ENCODE data around the gene CHMP4A.
"Not testable (repeated sequence)": the region's sequence is repeated elsewhere in the genome, so short reads cannot be mapped to it uniquely, and the experiment has no call there.

Gene CHMP4A

DNA sequence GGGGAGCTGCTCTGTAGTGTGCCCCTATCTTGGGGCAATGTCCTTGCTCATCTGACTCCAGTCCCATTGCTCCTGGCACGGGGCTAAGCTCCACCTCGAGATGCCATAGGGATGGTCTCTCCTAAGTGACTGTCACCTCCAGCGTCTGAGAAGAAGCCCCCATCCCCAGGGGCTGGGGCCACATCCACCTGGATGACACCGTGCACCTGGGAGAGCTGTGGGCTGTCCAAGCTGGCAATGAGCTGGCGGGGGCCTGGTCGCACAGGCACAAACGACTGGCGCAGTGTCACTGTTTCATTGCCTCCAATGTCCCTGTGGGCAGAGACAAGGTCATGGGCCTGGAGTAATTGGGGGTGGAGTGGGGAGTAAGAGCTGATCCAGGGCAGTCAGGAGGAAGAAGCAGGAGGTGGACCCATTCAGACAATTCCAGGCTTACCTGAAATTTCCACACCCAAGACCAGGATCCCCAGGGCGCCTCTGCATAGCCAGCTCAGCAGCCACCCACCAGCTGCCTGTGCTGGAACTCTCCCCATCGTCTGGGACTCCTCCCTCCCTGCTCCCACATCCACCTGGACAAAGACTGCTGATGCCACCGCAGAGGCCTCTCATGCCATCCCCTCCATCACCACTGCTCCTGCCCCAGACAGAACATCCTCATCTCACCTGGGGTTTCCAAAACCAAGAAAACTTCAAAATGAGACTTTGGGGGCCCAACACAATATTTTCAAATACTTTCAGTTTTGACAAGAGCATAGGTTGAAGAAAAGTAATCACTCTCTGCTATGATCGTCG lies 36.1 kb upstream of the CHMP4A start:
- in situ Hi-C loops (cut with HindIII; ENCODE audit: low sequenced_read_pairs), result no loop called here

DNA sequence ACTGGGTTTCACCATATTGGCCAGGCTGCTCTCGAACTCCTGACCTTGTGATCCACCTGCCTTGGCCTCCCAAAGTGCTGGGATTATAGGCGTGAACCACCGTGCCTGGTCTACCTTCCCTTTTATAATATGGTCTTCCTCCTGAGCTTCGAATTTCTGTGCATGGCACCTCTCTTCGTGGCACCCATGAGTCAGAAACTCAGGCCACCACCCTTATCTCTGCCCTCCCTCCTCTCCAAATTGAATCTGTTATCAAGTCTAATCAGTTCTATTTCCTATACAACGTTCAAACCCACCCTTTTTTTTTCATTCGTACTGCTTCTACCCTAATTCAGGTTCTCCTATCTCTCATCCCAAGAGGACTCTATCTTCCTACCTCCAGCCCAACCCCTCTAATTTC lies 34.1 kb upstream of the CHMP4A start:
- in situ Hi-C loops (cut with HindIII; ENCODE audit: low sequenced_read_pairs), result no loop called here

DNA sequence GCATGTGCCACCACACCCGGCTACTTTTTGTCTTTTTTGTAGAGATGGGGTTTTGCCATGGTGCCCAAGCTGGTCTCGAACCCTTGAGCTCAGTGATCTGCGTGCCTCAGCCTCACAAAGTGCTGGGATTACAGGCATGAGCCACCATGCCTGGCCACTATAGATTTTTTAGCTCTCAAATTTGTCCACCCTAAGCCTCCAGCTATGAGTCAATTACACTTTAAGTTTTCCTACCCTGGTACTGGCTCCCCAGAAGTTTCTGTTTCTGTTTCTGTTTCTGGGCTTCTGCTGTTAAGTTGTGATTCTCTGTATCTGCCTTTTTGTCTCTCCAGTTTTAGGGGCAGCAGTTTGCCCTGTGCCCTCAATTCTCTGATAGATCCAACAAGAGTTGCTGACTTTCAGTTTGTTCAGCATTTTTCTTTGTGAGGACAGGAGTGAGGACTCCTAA lies 33.5 kb upstream of the CHMP4A start:
- in situ Hi-C loops (cut with HindIII; ENCODE audit: low sequenced_read_pairs), result no loop called here

DNA sequence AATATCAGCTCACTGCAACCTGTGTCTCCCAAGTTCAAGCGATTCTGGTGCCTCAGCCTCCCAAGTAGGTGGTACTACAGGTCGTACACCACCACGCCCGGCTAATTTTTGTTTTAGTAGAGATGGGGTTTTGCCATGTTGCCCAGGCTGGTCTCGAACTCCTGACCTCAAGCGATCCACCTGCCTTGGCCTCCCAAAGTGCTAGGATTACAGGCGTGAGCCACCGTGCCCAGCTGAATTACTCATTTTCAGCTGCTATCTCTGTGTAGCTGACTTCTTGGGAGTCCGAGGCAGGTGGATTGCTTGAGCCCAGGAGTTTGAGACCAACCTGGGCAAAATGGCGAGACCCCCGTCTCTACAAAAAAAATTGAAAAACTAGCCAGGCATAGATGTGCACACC lies 32.1 kb upstream of the CHMP4A start:
- in situ Hi-C loops (cut with HindIII; ENCODE audit: low sequenced_read_pairs), result not testable (repeated sequence)

DNA sequence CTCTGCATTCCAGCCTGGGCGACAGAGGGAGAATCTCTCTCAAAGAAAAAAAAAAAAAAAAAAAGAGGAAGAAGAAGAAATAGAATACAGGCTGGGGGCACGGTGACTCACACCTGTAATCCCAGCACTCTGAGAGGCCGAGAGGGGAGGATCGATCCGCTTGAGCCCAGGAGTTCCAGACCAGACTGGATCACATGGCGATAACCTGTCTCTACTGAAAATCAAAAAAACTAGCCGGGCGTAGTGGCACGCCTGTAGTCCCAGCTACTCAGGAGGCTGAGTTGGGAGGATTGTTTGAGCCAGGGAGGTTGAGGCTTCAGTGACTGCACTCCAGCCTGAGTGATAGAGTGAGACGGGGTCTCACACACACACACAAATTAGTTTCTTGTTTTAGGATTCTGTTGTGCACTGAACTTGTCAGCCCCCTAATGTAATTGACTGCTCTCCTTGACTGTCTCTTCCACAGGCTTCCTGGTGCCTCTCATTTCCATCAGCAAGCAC lies 30.1 kb upstream of the CHMP4A start:
- in situ Hi-C loops (cut with HindIII; ENCODE audit: low sequenced_read_pairs), result no loop called here

DNA sequence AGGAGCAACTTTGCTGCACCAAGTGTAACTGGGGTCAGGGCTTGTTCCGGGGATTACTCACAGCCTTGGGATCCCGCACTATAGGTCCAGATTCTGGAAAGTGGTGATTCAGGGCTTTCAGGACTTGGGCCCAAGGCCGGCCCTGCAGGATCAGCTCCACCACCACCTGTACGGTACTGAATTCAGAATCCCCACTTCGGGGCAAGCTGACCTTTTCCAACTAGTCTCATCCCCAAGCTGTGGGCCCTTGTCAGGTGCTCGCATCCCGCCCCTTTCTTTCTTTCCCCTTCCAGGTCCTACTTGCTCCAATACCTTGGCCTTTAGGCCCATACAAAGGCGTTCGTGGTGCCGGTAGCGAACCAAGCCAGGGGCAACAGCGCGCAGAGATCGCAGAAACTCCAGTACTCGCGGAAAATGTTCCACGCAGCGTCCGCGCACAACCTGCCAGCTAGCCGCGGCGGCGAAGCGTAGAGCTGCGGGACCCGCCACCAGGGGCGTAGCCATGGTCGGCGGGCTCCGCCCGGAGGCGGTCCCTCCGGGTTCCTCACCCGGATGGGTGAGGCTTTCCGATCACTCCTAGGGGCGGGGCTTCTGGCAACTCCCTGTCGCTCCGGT lies 28.6 kb upstream of the CHMP4A start:
- in situ Hi-C loops (cut with HindIII; ENCODE audit: low sequenced_read_pairs), result no loop called here

DNA sequence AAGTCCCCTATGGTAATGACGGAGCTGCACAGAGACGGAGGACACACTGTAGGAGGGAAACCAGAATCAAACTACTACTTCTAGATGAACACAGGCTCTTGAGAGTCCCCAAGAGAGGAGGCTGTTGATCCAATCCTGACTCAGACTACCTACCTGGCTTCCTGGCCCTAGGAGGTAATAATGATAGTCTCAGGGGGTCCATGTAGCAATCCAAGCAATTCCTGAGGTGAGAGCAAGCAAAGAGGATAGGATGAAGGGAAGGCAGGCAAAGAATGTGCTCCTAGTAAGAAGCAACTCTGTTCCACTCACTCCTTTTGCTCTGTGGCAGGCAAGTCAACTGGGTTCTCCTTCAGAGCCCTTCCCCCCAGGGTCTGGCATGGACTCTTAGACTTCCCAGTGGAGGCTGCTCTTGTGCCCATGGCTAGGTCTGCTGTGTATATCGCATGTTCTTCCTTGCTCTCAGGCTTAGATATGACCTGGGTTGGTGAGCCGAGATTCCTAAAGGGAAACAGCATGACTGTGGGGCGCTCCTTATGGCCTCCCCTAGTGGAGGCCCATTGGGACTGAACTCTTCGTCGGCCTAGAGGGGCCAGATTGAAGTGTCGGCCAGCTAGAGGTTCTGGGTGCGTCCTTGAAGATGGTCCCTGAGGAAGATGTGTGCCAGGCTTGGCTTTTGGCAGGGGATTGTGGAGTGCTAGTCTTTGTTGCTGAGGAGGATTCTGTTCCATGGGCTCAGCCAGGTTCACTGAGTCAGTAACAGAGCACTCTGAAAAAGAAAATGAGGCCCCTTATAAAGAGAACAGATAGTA lies 27.0 kb upstream of the CHMP4A start:
- in situ Hi-C loops (cut with HindIII; ENCODE audit: low sequenced_read_pairs), result no loop called here

DNA sequence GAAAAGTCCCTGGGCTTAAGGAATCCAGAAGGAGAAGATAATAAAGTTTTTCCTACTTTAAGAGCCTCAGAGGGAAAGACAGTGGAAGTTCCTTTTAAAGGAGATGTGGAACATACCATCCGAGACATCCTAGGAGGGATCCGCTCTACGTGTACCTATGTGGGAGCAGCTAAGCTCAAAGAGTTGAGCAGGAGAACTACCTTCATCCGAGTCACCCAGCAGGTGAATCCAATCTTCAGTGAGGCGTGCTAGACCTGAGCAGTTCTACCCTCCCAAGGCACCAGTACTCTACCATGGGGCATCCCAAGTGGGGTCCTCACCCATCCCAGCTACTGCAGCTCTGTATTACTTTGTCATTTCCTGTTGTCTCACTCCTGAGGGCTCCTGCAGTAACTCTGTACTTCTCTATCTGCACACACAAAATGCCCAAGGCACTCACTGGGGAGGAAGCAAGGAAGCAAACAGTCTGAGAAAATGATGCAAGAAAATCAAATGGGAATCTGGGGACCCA lies 25.3 kb upstream of the CHMP4A start:
- in situ Hi-C loops (cut with HindIII; ENCODE audit: low sequenced_read_pairs), result no loop called here

DNA sequence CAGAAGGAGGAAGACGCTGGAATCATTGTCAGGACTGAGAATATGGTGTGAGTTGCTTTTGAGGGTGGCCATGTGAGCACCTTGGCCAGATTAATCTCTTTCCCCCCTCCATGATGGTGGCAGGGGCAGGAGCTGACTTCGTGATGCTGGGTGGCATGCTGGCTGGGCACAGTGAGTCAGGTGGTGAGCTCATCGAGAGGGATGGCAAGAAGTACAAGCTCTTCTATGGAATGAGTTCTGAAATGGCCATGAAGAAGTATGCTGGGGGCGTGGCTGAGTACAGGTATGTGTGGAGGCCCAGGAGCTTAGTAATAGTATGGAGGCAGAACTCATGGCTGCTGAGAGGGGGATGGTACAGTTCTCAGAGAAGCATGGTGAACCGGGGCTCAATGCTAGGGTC lies 24.8 kb upstream of the CHMP4A start:
- in situ Hi-C loops (cut with HindIII; ENCODE audit: low sequenced_read_pairs), result no loop called here

DNA sequence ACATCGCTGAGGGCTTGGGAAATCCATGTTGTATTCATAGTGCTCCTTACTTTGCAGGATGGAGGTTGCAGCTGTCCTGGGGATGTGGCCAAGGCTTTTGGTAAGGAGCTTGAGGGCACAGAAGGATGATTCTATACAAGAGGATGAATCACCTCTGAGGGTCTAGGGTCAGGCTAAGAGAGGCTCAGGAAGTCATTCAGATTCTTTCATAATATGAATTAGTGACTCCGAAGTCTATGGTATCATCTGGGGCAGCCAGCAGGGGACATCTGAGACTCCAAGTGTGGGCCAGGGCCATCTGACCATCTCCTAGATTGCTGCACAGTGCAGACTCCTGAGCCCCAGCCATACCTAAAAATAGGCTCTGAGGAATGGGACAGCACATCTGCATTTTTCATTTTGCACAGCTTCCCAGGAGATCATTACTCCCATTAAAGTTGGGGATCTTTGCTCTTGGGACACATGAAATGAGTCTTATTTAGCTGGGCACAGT lies 24.2 kb upstream of the CHMP4A start:
- in situ Hi-C loops (cut with HindIII; ENCODE audit: low sequenced_read_pairs), result no loop called here

DNA sequence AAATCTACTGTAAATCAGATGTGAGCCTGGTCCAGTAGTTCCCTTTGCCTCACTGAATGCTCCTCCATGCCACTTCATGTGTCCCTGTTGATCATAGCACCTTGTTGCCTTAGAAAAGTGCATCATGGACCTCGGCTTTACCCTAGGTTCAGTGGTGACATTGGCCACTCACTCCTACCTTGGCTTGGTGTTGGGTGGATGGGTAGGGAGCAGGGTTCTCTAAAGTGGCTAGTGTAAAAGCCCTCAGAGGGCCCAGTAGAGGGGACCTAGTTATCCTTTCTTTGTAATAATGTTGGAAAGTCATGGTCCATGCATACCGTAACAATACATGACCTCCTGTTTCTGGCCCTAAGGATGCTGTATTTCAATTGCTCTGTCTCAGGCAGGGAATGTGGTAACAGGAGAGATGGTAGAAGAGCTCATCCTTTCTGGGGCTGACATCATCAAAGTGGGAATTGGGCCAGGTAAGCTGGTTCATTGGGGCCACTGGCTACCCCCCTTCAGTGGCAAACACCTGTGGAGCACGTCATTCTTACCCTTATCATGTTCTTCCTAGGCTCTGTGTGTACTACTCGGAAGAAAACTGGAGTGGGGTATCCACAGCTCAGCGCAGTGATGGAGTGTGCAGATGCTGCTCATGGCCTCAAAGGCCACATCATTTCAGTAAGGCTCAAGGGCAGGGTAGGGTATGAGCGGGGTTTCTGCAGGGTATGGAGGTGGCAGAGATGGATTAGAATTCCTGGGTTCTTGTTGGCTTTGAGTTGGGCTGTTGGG lies 23.6 kb upstream of the CHMP4A start:
- in situ Hi-C loops (cut with HindIII; ENCODE audit: low sequenced_read_pairs), result no loop called here

DNA sequence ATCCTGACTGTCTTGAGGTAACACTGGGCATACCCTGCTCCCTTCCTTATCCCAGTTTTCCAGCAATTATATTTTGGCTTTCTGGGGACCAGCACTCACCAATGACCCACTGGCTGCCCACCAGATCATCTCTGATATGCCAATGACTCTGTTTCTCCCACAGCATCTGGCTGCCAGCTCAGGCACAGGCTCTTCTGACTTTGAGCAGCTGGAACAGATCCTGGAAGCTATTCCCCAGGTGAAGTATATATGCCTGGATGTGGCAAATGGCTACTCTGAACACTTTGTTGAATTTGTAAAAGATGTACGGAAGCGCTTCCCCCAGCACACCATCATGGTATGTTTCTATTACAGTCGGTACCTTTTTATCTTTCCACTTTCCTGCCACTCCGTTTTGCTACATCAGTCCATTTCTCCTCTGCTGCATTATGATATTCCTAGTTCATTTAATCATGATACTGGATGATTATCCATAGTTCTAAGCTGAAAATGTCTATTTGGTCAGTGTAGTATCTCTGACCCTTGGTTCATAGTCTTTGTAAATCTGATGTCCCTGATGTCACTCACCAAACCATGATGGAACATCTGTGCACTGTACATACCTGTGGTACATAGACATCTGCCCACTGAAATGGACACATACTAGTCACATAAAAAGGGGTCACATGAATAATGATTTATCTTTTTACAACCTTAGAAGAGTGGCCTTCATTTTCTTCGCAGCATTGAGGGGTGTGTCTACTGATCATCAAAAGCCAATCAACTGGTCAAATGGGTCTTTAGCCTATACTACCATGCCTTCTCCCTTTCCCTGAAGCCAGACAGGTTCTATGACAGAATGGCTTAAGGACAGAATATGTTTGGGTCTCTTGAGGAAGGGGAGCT lies 22.8 kb upstream of the CHMP4A start:
- in situ Hi-C loops (cut with HindIII; ENCODE audit: low sequenced_read_pairs), result no loop called here

DNA sequence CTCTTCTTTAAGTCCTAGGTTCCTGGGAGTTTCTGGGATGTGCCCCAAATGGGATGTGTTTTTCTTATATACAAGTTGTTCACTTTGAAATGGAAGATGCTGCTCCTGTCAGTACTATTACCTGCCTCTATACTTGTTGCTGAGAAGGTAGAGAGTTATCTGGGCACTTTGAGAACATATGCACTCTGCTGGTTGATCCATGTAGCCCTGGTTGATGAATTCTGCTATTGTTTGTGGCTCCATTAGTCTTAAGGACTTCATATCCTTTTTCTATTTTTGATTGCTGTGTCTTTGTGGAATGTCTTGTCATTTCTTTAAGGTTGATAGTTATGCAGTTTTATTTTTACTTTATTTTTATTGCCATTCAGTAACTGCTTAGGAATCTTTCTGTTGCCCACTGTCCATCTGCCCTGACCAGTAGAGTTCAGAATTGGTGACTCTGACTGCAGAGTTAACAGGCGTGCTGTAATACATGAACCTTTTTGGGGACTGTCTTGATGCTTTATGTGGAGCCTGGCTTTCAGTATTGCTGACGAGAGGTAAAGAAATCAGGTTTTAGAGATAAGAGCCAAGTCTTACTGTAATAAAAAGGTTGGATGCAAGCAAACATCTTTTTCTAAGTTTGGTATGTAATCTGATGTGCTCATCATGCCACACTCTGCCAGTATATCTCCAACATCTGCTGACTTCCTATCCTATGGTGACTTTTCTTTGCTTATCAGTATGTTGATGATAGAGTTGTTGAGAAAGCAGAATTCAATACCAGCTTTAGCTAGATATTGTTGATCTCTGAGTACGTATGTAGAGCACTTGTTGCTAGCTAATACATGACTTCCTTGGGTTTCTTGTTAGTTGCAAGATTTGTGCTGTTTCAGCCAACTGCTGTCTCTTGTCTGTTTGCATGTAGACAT lies 21.1 kb upstream of the CHMP4A start:
- in situ Hi-C loops (cut with HindIII; ENCODE audit: low sequenced_read_pairs), result no loop called here

DNA sequence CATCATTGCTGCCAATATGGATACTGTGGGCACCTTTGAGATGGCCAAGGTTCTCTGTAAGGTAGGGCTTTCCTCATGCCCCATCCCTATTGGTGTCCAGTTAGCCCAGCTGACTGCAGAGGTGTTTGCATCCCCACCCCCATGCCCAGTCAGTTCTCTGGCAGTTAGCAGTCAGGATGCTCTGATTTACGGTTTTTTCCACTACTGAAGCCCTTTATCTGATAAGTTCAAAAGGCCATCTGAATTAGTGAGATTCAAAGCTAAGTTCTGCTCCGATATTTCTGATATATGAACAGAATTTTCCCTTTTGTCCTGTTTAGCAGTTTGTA lies 20.2 kb upstream of the CHMP4A start:
- in situ Hi-C loops (cut with HindIII; ENCODE audit: low sequenced_read_pairs), result no loop called here

DNA sequence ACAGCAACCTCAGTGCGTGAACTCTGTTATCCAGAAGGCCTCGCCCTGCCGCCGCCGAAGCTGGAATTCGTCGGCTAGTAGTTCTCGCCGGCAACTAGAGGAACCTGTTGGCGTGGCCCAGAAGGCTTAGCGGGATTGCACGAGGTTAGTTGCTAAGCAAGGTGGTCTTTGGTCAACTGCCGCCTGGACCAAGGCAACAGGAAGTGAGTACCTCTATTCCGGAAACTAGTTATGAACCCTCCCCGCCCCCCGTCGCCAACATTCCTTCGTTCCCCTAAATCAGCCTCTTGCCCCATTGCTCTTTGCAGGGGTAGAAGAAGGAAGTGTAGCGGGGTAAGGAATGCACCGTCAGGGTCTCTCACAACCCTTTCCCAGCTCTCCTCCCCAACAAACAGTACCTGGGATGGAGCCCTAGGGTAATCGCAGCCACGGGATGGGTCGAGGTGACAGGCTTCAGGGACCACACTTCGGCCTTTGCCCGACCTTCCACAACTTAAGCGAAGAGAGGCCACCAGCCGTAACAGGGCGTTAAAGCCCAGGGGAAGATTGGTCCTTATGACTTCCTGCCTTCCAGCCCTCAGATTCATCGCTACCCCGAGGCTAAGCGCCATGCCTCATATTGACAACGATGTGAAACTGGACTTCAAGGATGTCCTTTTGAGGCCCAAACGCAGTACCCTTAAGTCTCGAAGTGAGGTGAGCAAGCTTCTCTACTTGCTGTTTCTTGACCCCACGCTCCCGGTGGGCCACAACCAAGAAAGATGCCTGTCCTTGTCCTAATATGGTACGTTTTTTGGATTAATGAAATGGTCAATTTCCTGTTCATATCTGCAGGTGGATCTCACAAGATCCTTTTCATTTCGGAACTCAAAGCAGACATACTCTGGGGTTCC lies 19.6 kb upstream of the CHMP4A start, which contains the start of gene GMPR2:
TSS of gene GMPR2 (plus strand) at position 285 of the 893 bp plus-strand sequence. CDS start at position 610, 325 bp downstream.
- in situ Hi-C loops (cut with HindIII; ENCODE audit: low sequenced_read_pairs), result no loop called here

DNA sequence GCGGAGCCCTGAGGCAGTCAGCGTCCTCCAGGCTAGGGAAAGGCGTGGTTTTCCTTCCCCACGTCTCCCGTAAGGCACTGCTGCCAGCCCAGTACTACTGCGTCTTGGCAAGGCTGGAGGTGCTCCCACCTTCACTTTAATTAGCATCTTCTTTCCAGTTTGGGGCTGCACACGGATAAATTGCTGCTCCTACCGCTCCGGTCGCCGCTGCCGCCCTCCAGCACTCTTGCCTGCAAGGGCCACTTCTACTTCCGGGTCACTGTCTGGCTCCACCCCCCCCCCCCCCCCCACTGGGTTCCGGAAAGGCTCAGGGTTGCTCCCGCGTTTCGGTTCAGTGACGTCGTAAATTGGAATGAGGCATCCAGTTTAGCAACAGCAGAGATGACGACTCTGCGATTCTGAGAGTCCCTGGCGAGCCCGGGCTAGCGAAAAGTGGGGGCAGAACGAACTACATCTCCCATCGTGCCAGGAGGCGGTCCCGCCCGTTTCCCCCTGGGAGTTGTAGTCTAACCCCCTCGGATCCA lies 18.9 kb upstream of the CHMP4A start, which contains the start of gene NEDD8:
TSS of gene NEDD8 (minus strand) at position 247 of the 524 bp plus-strand sequence. CDS start at position 147, 100 bp downstream.
- in situ Hi-C loops (cut with HindIII; ENCODE audit: low sequenced_read_pairs), result no loop called here

Measured in endothelial cell of hepatic sinusoid (primary cell).